ENCODE measurements around the gene AURKB.
A peak's percentile ranks its signal among the peaks of the same experiment; 100 is the strongest.
"Not testable (repeated sequence)": the region's sequence is repeated elsewhere in the genome, so short reads cannot be mapped to it uniquely, and the experiment has no call there.

Gene AURKB

DNA sequence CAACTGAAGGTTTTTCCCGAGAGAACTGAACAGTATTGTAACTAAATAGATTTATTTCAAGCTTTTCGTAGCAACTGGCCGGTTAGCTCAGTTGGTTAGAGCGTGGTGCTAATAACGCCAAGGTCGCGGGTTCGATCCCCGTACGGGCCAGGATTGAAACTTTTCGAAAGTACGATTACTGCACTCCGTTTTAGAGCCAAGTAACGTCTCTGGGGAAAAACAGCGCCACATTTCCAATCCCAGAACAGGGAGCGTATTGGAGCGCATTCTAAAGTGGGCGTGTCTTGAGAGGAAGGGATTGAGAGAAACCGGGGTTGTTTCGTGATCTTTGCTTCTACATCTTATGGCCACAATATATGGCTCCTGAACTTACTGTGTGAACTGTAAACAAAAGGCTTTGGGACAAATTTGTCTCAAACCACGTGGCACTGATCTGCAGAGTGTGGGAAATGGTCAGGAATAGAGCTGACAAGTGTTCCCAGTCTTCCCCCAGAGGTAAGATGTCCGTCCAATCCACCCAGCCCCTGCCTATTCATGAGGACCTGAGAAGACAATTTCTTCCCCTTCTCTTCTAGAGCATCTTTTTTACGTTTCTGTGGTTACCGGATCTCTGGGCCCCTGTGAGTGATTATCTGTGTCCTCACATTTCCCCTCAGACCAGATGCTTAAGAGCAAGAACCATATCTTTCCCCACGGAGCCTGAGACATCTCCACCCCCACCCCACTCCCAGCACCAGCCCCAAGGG is 22.7 kb downstream of the AURKB start:
- peak; percentile 82 for DNase-seq

DNA sequence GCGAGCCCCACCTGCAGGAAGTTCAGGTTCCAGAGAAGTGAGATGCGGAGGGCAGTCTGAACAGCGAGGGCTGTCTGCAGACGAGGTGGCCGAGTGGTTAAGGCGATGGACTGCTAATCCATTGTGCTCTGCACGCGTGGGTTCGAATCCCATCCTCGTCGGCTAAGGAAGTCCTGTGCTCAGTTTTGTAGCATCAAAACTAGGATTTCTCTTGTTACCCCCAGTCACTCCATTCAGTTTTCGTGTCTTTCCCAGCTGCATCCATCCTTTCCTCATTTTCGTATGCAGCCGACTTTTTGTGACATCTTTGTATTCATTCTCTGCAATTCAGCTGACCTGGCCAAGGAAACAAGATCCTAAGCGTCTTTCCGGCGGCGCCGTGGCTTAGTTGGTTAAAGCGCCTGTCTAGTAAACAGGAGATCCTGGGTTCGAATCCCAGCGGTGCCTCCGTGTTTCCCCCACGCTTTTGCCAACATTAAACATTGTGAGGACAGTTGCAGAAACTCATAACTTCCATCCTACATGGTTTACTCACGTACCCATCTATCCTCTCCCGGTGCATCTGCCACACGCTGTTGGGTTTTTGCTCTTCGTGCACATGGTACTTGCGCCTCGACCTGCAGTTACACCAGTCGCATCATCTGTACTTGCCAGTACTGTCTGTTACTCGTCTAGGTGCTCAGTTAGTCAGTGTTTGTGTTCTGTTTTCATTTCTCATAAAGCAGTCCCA is 23.4 kb downstream of the AURKB start:
- peak; percentile 86 for DNase-seq

DNA sequence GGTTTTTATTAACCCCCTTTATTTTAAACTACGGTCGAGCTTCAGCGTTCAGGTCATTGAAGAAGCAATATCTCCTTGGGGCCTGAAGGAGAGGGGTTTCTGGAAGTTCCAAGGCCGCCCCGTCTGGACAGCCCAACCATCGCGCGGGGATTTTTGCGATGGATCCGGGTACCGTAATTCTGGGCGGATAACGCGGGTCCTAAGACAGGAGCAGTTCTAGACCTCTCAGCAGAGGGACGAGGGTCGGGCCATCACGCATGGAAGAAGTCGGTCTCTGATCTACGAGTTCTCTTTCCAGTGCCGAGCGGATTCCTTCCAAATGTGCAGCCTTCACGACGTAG is 24.0 kb downstream of the AURKB start:
- DNase-seq, result no peak

DNA sequence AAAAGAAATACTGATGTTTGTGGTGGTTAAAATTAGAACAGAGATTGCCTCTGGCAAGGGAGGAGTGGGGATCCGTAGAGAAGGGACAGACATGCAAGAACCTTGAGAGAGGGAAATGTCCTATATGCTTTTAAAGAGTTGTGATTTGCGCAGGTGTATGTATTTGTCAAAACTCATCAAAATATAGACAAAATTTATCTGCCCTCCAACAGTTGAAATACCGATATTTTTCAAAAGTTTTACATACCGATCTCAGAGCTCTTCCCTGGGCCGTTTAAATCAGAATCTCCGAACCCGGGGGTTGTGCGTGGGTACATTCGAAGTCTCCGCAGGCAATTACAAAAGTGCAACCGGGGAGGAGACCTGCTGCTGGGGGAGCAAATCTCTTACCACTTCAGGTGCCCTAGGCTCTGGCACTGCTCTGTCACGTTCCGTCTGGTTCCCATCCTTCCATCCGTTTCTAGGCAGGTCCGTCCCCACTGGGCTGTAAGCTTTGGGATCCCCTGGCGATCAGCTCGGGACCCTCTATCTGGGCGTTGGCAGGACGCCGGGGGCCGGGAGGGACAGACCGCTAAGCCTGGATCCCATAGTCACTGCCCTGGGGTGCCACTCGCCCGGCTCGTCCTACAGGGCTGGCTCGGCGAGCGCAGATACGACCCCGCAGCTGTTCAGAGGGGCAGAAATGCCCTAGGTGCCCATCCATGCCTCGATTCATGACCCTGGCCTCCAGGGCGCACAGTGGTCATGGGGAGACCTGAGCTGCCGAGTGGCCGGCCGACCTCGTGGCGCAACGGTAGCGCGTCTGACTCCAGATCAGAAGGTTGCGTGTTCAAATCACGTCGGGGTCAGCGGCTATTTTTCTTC is 24.6 kb downstream of the AURKB start:
- DNase-seq, result peak; percentile 93

DNA sequence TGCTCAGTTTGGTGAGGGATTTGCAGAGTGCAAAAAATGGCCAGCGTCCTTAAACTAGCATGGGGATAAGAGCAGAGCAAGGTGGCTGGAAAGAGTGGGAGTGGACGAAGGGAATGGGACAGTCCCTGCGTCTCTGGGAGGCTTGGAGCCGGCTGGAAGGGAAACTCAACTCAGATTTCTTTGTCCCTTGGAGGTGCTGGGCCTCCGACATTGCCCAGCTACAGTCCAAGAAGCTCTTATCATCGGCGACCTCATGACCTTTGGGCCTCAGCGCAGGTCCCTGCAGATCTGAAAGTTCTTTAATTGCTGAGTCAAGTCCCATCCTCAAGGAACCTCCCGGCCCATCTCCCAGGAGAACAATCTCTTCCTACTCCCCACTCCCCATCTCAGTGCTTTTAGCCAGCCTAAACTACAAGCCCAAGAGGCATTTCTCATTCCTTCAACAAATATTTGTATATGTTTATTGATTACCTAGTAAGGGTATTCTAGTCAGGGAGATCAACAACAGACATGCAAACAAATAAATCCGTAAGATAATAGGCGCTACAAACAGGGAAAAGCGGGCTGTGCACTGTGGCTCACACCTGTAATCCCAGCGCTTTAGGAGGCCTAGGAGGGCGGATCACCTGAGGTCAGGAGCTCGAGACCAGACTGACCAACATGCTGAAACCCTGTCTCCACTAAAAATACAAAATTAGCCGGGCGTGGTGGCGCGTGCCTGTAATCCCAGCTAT is 33.2 kb downstream of the AURKB start:
- no peak for DNase-seq

DNA sequence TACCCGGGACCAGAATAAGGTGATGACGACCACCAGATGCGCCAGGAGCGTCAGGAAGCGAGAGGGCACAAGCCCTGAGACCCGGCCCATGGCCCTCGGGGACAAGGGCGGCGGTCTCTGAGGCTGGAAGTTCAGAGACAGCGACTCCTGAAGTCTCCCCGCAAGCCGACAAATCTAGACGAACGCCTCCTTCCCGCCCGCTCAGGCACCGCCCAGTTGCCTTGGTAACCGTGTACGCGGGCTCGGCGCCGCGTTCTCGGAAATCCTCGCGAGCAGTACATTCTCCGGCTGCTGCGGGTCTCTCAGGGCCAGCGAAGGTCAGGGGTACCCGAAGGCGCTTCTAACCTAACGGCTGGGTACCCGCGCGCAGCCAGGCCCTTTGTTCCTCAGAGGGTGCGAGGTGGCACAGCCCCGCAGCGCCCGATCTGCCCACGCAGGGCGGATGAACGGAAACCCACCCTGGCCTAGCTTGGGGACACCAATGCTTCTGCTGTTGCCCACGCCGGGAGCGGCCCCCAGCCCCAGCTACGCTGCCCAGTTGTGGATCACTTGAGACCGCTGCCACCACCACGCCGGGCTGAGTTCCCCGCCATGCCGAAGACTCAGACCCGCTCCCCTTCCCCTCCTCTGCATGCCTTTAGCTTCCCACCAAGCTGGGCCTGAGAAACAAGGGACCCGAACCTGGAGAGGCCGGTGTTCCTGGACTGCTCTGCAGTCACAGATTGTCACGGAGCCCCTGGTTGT is 34.0 kb downstream of the AURKB start, which contains the start of gene TMEM107:
Gene TMEM107, minus strand, starts transcription at position 184 of the 744 bp plus-strand sequence. Its CDS starts 94 bp downstream, at position 90.
- peak; percentile 87 for DNase-seq

DNA sequence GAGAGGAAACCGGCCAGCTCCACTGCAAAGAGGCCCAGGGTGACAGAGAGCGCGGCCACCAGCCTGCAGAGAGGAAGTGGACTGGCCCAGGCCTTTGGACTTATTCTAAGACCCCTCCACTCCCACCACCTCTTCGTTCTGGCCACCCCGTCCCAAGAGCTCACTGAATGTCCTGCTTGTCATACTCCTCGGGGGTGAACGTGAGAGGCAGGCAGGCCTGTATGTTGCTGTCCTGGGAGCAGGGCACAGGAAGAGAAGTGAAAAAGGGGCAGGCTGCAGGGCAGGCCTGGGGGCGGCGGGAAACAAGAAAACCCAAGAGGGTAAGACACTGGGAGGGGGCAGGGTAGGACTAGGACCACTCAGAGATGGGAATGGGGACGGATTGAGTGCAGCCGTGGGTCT is 34.6 kb downstream of the AURKB start:
- DNase-seq, result no peak

DNA sequence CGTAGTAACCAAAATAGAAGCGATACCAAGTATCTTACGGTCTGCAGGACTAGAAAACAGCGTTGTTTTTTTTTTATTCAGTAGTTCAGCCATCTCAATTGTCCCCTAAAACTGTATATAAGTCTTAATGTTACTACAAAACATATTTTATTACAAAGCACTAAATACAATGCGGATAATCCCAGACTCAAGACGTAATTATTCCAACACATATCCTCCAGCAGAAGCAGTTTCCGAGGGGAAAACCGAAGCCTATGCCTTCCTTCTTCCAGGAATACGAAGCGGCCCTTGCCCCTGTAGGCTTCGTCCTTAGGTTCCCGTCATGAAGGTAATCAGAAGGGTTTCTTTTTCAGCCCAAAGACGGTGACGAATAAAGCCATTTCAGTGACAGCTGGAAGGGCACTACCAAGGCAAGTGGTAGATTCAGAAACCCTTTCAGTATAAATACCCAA is 36.5 kb downstream of the AURKB start:
- DNase-seq, result no peak

DNA sequence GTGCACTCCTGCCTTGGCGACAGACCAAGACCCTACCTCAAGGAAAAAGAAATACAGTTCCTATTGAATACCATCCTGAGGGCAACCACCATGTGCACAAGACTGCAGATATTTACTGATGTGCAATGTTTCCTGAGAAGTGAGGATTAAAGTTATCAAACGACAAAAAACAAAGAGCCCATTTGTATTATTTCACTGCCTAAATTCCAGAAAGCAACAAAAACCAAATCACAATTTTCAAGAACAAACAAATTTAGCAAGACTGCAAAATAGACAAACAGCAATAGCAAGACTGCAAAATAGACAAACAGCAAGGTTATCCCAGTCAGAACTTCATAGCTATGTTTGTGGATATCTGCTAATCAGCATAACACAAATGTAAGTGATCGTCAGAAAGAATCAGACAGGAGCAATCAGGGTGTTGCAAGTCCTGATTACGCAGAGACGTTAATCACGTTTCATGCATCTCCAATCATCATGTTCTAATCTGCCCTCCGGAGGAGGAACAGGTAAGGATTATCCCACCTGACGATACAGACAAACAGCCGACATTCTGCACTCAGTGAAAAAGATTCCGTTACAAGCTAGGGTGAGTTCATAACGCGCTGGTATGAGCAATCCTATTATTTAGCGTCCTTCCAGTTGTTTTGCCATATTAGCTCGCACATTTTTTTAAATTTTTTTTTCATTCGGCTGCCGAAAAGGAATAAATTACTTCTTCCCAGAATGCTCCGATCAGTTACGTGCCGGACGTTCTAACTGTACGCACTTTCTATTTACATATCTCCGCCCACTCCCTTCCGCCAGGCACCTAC is 37.1 kb downstream of the AURKB start:
- peak; percentile 65 for DNase-seq

DNA sequence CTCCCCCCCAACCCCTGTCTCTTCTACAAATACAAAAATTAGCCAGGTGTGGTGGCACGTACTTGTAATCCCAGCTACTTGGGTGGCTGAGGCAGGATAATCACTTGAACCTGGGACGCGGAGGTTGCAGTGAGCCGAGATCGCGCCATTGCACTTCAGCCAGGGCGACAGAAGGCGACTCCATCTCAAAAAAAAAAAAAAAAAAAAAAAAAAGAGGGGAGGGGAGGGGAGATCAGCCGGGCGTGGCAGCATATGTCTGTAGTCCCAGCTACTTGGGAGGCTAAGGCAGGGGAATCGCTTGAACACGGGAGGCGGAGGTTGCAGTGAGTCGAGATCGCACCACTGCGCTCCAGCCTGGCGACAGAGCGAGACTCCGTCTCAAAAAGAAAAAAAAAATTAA is 40.2 kb downstream of the AURKB start:
- not testable (repeated sequence) for DNase-seq

DNA sequence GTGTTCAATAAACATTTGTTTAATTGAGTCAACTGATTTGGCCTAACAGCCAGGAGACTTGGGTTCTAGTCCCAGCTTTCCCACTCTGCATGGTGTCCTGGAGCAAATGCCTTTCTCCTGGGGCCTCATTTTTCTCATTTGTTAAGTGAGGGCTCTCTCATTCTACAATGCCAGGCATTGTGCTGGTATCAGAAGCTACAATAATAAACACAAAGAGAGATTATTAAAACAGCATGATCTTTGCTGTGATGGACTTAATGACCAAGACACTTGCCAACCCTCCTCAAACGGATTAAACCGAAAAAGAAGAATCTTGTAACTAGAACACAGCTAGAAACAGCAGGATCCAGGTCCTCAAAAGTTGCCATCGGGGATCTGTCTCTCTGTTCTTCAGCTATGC is 42.8 kb downstream of the AURKB start:
- DNase-seq, result no peak

DNA sequence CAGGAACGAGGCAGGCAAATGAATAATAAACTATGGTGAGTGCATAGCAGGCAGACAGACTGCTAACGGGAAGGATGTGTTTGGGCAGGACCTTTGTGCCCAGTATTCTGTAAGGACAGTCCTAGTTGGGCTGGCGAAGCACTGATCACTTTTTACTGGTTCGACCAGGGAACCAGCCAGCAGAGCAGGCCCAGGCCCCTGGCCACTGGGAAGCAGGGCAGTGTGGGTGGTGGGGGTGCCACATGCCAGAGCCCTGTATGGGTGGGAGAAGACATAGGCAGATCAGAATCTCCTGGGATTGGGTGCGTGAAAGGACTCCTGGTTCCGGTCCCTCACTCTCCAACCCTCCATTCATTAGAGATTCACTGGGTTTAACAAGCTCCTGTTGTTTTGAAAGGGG is 43.6 kb downstream of the AURKB start:
- DNase-seq, result no peak

DNA sequence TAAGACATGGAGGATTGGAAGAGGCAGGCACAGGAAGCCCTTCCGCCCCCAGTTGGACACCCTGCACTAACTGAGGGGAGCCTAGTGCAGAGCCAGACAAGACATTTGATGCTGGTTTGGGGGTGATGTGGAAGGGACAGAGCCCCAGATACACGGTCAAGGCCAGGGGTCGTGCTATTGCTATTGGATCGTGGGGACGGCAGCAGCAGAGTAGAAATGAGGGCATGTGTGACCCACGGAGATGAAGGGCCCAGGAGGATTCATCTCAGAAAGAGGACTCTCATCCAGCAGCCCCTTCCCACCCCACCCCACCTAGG is 45.6 kb downstream of the AURKB start:
- DNase-seq, result no peak

DNA sequence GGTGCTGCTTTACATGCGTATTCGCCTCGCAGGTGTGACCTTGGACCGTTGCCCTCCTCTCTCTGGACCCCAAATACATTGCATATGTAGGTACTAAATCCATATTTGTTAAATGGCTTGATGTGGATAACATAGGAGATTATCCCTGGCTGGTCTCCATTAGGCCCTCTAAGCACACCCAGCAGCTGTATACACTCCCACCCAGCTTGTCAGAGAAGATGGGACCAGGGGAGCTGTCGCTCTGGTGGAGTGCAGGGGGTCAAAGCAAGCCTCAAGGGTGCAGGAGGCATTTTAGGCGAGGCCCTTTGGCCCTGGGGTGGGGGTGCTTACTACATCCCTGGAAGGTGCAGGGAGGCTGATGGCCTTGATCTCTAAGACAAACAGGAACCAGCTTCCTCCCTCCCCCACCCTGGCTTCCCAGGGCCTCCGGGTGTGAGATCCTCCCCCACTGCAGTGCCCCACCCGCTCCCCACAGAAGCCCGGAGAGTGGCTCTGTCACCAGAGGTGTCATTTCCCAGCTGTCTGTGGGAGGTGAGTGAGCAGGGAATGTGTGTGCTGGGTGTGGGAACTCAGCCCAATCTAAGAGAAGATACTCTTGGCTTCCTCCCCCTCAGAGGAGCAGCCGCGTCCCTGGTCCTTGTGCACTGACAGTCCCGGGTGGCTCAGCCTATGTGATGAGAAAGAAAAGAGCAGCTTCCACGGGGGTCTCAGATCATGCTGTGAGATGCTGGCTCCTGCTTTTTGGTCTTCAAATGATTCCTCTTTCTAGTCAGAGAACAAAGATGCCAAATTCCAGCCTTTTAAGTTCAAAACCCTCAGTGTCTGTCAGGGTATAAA is 46.2 kb downstream of the AURKB start:
- DNase-seq, result peak; percentile 58

DNA sequence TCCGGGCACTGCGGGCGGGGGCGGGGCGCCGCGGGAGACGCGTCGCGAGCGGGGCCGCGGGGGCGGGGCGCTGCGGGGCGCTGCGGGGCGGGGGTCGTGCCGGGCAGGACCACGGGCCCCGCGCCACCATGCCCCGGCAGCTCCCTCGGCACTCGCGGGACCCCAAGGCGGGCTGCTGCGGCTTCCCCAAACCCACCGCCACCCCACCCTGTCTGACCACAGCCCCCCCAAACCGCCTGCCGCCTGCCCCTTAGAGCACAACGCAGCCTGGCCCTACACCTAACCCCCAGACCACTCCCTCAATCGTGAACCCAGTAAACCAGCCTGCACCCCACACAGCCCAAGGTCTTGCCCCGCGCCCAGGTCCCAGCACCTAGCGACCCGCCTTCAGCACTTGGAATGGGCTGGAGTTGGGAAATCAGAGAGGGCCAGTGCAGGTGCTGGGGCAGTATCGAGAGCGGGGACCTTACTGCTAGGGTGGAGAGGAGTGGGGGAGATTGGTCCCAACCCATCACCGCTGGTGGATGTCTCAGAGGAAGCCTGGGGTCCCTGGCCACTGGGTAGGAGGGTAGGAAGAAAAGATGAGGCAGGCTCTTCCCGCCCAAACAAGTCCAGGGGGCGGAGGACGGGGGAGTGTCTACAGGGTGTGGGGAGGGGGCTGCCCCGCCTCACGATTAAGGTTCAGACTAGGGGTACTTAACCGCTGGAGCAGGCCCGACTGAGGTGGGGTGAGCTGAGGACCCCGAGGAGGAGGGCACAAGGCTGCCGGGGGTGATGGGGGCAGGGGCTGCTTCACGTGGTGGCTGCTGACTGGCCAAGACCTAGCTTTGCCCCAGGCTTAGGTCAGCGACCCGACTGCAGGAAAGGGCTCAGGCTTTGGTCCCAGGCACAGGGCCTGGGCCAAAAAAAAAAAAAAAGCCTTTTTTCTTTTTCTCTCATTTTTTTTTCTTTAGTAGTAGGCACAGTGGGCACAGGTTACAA is 47.1 kb downstream of the AURKB start:
- DNase-seq, result no peak

DNA sequence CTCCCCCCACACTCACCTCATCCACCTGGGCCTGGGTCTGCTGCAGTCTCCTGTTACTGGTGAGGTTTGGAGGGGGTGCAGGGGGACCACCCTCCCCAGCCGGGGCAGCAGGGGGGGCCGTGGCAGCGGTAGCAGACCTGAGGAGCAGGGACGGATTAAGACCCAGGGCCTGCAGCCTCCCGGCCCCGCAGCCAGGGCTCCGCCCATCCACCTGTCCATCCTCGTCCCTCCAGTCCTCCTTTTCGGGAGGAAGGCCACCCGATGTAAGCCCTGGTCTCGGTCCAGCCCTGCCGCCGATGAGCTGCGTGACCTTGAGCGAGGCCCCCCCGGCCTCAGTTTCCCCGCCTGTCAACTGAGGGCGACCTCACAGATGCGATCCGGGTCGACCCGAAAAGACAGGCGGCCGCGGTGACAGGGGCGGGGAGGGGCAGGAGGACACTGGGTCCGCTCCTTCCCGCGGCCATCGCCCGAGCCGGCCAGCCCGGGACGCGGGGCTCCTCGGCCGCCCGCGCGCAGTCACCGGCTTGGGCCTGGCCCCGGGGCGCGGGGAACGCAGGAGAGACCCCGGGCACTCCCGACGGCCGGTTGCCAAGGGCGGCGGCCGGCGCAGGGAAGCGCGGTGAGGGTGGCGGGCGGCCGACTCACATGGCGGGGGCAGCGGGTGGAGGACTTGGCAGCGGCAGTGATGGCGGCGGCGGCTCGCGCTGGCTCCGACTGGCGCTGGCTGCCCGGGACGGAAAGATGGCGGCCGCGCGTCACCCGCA is 48.0 kb downstream of the AURKB start, which contains the start of gene VAMP2:
Gene VAMP2, minus strand, starts transcription at position 716 of the 764 bp plus-strand sequence. Its CDS starts 69 bp downstream, at position 647.
- peak; percentile 81 for DNase-seq

DNA sequence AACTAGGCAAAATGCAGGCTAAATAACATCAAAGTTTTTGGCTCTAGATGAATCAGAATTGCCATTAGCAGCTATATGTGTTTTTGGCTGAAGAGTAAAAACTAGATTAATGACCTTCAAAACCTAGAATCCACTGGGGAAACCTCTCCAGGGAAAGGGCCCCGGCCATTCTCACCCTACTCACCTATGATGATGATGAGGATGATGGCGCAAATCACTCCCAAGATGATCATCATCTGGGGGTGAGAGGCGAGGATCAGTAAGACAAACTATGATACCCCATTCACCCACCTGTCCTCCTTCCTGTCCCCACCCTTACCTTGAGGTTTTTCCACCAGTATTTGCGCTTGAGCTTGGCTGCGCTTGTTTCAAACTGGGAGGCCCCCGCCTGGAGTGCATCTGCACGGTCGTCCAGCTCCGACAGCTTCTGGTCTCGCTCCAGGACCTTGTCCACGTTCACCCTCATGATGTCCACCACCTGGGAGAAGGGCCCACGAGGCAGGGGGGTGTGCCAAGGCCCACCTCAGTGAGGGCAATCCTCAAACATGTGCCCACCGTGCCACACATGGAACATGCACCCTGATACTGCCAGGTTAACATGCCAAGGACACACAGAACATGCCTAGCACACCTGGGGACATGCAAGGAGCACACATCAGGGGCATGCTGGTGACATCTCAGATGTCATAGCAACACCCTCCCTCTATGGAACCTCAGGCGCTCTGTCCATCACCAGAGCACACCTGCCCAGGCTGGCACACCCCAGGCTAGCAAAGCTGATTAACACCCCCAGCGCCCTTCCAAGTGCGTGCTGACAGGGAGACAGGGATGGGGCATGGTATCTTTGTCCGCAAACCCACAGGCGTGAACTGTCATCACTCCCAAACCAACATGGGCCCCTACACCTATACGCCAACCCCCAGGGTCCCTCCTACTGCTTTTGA is 48.8 kb downstream of the AURKB start:
- DNase-seq, result no peak
